ENCODE results near the gene ERMP1.
"Not testable (repeated sequence)": the region's sequence is repeated elsewhere in the genome, so short reads cannot be mapped to it uniquely, and the experiment has no call there.

Gene ERMP1

DNA sequence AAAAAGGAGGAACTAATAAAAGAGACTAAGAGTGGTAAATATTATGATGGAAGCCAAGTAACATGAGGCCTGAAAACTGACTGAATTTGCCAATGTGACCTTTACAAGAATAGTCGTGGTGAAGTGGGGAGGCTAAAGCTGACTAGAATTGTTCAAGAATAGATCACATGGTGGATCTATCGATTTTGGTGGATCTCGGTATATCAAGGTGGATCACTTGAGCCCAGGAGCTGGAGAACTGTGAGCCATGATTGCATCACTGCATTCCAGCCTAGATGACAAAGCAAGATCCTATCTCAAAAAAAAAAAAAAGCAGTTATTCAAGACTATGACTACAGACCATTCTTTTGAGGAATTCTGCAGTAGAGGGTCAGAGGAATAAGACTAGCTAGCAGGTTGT is 15.1 kb downstream of the ERMP1 start:
- DNase-seq = no peak

DNA sequence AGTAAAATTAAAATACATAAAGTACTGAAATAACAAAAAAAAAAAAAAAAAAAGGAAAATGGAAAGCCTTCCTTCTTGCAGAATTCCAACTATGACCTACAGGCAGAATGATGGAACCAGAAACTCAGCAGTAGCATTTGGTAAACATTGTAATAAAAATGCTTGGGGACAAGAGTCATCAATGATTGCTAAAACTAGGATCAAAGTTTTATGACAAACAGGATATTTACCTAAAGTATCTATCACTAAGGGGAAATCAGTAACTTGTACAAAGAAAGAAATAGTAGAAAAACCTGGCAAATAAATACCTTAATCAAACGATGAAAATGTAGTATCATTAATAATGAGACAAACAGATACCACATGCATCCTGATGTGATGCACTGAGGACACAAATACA is 17.5 kb downstream of the ERMP1 start:
- no peak for DNase-seq

DNA sequence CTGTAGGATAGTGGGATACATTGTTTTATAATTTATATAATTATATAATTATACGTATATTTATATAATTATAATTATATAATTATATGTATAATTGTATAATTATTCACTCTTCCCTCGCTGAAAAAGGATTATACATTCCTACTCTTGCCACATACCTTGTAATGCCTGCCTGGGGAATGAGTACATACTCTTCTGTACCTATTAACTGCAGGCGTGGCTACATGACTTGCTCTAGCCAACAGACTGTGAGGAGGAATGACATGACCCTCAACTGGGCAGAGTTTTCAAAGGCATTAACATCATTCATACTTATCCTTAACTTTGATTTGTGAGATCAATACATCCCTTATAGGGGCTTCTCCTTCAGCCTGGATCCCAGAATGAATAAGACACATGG is 19.1 kb downstream of the ERMP1 start:
- DNase-seq = no peak

DNA sequence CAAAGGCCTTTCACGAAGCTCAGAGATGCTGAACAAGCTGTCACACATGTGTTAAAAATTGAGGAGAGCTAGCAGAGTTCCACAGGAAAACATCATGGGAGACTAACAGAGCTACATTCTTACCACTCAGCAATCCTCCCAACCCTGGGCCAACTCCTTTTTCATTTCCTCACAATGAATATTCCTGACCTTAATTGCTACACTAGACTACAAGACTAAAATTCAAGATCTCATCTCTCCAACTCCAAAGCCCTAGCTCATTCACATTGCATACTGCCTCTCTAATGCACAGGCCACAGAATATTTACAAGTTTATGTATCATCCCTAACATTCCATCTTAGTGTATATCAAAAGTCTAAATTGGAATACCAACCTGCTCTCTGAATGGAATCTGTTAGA is 21.2 kb downstream of the ERMP1 start:
- no peak for DNase-seq

DNA sequence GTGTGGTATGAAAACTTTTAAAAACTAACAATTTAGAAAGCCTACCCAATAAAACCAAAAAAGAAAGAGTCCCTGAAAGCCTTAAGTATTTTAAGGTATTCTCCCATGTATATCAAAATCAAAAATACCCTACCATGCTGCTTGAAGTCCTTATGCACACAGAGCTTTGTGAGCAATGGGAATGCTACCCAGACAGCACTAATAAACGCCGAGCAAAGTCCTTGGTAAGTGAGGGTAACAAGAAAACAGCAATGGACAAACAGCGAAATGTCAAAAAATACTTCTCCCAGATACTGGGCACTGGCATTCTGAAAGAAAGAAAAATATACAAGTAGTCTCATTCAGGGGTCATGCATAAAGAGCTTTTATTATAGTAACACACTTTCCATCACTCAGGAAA is 27.4 kb downstream of the ERMP1 start:
- DNase-seq = no peak

DNA sequence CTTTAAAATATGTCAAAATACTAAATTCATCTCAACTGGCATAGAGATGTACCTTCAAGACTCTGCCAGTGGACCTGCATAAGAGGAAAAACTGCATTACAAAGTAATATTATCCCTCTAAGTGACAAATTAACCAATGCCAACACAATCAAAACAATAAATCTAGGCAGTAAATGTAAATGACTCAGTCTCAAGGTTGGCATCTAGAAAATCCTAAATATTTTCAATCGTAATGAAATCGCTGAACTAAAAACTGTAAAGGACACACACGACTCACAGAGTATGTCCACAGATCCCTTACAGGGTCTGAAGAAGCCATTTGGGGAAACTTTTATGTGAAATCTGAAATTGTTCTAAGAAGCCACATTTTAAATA is 31.2 kb downstream of the ERMP1 start:
- no peak for DNase-seq

DNA sequence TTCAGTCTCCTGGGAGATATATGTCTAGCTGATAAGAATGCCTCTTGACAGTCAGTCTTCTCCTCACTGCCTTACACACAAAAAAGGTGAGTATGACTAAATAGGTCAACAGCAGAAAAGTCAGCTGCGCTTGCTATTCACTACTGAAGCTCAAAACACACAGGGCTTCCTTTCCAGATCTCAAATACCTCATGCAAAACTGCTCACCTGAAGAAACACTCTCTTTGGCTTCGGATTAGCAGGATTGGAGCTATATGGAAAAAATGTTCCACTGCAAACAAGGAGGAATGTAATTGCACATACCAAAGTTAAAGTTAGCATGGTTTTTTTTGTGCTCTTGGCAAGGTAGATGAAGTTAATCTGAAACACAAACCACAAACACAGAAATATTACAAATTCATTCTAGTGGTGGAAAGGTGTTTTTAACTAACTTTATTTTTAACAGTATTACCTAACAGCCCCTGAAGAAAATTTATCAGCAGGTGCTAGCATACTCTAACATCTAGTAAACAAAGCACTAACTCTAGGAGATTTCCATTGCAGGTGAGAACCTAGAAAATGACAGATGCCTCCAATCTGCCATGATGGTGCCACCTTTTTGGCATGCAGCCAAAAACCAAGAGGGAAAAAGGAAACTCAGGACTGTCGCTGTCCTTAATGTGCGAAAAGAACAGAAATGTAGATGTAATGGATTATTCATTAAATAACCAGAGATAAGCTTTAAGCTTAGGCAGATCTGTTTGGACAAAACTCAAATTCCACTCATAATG is 31.8 kb downstream of the ERMP1 start:
- no peak for DNase-seq

DNA sequence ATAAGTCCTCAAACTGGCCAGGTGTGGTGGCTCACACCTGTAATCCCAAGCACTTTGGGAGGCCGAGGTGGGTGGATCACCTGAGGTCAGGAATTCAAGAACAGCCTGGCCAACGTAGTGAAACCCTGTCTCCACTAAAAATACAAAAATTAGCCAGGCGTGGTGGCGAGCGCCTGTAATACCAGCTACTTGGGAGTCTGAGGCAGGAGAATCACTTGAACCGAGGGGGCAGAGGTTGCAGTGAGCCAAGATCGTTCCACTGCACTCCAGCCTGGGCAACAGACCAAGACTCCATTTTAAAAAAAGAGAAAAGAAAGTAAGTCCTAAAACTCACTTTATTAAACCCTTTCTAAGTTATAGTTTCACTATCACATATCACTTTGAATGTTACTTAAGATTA is 32.5 kb downstream of the ERMP1 start:
- not testable (repeated sequence) for DNase-seq

DNA sequence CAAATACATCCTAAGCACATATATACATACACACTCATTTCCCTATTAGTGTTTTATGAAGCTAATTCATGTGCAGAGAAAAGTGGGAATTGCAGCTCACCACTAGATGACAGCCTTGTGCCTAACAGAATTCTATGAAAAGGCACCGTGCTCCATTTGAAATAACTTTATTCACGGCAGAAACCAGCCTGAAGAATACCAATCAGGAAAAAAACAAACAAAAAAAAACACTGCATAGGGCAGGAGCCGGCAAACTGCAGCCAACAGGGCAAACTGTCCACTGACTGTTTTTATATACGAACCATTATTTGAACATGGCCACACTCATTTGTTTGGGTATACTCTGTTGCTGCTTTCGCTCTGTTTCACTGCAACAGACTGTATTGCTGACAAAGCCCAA is 33.6 kb downstream of the ERMP1 start:
- DNase-seq = no peak

DNA sequence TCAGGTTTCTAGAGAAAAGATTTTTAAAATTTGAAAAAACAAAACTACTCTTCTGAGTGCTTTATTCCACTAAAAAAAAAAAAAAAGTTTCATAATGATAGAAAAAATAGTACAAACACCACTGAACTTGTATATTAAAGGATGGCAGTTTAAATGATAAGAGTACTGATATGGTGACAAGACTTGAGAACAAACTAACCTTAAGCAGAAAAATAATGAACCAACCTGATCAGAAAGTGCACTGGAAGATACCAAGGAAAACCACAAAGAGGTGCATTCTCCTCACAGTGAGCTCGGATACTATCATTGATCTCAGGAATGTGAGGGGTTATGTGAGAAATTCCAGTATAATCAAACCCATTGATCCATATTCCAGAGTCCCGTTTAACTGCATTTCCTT is 34.3 kb downstream of the ERMP1 start:
- DNase-seq = no peak

DNA sequence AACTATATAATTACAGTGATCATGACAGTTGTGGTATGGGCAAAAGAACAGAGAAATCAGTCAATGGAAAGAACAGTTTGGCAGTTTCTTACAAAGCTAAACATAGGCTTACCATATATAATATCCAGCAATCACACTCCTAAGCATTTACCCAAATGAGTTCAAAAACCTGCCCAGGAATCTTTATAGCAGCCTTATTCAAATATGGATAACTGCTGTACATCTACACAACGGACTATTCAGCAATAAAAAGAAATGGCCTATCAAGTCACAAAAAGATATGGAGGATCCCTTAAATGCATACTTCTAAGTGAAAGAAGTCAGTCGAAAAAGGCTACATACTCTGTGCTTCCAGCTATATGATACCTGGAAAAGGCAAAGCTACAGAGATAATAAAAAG is 36.6 kb downstream of the ERMP1 start:
- no peak for DNase-seq

DNA sequence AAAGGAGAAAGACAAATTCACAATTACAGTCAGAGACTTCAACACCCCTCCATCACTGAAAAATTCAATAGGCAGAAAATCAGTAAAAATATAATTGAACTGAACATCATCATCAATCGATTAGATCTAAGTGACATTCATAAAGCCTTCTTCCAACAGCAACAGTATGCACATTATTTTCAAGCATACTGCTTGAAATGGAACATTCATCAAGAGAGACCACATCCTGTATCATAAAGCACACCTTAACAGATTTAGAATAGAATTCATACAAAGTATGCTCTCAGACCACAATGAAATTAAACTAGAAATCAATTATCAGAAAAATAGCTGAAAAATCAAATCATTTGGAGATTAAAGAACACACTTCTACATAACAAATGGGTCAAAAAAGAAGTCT is 39.1 kb downstream of the ERMP1 start:
- DNase-seq = no peak

DNA sequence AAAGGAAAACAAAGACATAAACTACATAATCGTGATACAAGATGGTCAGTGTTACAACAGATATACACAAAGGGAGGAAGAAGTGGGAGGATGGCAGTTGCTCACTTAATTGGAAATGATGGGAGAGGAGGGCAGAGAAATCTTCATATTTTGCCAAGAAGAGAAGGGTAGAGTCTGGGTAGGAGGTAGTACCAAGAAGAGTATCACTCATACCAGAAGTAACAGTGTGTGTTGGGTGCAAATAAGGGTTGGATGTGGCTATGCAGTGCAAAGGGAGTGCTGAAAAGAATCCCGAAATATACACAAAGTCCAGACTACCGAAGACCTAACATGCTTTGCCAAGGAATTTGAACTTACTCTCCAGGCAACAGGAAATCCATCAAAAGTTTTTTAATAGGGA is 41.0 kb downstream of the ERMP1 start:
- no peak for DNase-seq

DNA sequence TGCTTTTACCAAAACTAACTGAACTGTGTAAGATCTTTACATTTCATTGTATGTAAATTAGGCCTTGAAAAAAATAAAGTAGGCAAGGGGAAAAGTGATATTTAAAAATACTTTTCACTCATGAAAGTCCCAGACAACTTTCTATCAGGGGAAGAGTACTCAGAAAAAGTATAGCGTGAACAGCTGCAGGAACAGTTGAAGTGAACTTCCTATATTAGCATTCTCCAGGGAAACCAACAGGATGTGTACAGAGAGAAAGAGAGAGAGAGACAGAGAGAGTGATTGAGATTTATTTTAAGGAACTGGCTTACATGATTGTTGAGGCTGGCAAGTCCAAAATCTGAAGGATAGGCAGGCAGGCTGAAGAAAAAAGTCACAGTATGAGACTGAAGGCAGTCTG is 42.0 kb downstream of the ERMP1 start:
- DNase-seq = no peak

DNA sequence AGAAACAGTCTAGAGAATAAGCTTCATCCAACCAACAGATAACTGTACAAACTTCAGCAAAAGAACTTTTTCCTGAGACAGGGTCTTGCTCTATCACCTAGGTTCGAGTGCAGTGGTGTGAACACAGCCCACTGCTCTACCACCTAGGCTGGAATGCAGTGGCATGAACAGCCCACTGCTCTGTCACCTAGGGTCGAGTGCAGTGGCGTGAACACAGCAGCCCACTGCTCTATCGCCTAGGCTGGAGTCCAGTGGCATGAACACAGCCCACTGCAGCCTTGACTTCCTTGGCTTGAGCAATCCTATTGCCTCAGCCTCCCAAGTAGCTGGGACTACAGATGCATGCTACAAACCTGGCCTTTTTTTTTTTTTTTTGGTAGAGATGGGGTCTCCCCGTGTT is 43.4 kb downstream of the ERMP1 start:
- DNase-seq = no peak

DNA sequence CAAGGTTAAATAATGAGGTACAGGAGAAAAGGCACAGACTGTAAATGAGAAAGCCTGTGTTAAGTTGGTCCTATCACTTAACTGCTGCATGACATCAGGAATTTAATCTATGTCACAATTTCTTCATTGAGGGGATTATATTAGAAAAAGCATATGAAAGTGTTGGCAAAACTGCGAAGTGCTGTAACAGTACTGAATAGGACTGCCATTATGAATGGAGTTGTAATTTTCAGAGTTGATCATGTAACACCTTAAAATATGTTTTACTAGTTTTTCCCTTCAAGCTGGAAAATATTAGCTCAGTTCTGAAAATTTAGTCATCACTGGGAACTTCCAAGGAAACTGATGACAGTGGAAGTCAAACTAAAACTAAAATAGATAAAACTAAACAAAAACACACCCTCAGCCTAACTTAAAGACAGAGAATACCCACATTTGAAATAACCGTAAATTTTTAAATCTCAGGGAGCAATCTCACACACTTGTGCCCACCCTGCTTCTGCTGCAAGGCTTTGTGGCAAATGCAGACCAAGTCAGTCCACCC is 45.1 kb downstream of the ERMP1 start:
- DNase-seq = no peak

DNA sequence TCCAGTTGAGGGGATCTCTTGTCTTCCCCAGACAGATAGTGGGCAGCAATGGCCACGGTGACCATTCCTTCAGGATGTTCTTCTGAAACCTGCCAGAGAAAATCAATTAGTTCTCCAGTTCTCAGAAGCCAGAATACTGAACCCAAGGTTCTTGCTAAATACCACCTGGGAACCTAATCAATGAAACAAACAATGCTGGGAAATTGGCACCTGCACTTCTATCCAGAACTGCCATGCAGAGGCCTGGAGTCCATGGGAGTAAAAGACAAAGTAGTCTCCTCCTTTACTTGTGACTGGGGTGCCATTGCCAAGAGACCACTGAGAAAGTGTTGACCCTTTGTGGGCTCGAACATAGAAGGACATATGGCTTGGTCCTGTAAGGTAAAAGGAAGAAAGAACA is 45.7 kb downstream of the ERMP1 start:
- no peak for DNase-seq

DNA sequence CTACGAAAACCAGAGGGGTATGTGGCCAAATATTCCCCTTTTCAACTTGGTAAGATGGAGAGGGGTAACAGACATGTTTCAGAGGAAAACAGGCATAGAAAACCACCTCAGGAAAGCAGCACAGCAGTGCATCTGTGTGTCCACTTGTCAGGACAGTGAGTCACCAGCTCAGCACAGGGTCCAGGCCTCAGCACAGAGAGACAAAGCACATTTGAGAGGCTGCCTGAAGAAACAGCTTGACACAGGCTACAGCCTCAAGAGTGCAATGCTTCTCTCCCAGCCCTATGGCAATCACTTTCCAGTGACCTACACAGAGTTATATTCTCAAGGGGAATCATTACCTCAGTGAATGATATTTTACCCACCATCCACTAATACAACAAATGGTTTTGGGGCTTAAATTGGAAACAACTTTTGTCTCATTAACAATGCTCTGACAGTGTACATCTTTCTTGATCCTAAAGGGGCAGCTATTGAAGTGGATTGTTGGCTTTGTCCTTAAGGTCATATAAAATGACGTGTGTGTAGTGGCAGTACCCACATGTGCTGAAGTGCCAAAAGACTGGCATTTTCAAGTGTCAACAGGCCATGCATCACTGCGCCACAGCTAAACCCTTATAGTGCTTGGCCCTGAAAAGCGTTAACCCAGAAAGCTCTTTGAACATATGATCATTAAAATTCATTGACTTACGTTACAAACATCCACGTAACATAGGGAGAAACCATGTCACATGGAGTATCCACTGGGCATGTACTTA is 46.4 kb downstream of the ERMP1 start:
- no peak for DNase-seq

DNA sequence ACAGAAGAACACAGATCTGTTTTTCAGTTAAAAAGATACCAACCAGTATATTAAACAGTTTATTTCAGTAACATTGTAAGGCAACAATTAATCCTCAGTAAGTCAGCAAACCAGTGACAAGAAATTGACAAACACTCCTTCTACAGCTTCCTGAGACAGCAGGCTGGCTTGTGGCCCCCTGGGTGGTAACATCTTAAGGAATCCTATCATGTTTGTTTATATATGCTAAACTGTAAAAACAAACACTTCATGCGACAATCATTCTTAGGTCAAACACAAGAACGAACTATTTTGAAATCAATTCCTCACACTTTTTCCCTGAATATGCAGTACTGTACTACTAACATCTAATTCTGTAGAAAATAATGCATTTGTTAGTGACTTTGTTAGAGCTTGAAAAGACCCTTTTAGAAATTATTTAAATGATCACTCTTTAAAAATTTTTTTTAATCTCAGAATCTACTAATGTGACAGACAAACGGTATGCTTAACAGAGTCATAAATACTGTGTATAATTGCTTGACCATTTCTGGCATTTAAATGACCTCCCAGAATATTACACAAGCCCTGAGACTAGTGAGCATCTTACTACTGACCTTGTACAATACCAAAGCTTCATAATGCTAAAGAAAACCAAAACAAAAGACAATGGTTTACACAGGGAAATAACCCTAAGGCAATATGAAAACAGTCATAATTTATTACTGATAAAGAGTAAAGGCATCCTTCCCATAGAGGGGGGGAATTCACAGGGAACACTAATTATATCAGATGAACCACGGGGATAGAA is 48.2 kb downstream of the ERMP1 start:
- DNase-seq = no peak

DNA sequence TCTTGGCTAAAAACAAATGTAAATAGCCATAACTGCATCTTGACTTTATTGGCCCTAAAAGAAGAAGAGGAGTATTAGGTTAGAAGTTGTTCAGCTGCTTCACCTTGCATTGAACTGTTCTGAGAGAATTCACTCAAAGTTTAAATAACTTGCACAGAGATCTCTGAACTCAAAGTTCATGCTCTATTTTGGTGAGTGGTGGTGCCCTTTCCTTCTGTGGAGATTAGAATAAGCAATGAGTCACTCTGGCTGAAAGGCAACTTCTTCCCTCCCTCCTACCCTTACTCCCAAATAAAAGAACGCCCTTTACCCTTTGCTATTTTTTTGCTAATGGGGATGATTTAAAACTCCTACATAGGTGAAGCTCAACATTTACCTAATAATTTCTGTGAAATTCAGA is 48.9 kb downstream of the ERMP1 start:
- DNase-seq = no peak

DNA sequence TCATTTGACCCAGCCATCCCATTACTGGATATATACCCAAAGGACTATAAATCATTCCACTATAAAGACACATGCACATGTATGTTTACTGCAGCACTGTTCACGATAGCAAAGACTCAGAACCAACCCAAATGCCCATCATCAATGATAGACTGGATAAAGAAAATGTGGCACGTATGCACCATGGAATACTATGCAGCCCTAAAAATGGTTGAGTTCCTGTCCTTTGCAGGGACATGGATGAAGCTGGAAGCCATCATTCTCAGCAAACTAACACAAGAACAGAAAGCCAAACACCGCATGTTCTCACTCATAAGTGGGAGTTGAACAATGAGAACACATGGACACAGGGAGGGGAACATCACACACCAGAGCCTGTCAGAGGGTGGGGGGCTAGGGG is 49.5 kb downstream of the ERMP1 start:
- not testable (repeated sequence) for DNase-seq

DNA sequence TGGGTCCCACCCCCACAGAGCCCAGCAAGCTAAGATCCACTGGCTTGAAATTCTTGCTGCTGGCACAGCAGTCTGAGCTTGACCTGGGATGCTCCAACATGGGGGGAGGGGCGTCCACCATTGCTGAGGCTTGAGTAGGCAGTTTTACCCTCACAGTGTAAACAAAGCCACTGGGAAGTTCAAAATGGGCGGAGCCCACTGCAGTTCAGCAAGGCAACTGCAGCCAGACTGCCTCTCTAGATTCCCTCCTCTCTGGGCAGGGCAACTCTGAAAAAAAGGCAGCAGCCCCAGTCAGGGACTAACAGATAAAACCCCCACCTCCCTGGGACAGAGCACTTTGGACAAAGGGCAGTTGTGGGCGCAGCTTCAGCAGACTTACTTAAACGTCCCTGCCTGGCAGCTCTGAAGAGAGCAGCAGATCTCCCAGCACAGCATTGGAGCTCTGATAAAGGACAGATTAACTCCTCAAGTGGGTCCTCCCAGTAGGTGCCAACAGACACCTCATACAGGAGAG is 53.2 kb downstream of the ERMP1 start:
- not testable (repeated sequence) for DNase-seq

DNA sequence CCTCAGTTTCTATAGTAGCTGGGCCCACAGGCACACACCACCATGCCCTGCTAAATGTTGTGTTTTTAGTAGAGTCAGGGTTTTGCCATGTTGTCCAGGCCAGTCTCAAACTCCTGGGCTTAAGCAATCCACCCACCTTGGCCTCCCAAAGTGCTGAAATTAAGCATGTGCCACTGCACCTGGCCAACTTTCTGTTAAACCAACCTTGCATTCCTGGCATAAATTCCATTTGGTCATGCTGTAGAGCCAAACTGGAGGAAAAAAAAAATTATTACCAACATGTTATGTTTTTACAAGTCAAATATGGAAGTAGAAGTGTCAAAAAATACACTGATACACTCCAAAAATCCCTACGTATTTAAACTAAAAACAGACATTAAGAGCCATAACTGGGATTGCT is 54.1 kb downstream of the ERMP1 start:
- DNase-seq = no peak
